A673 (cell line): ENCODE data around the gene TNKS2. TPM values are rescaled to one million over a fixed set of nuclear protein-coding genes. Genes with fewer than 3 reads are reported as not detected.

Source experiments
- BruUV-seq: library from RNA; stranded (reverse); fragments of 400-500 nt; replicated peaks from 2 replicates; lab custom pipeline; 2021; lab: Mats Ljungman, UMichigan
- CTCF ChIA-PET: fragments of 300-600 bp; sonication (Branson Sonifier 250); formaldehyde crosslinking; loops from one replicate; lab custom pipeline; 2022; ENCODE audit warnings: antibody characterized with exemption; lab: Charles Lee
- POLR2A ChIA-PET: fragments of 300-600 bp; sonication (Branson Sonifier 250); formaldehyde crosslinking; loops from one replicate; lab custom pipeline; 2022; ENCODE audit warnings: antibody characterized with exemption; ENCODE audit not compliant: low non-redundant PET; lab: Charles Lee
- DNase-seq: peaks from one replicate; pipeline ENCODE4 v3.0.0-alpha.2; 2015; ENCODE audit warnings: low spot score
- H3K27ac ChIP-seq: fragments of 200-600 bp; sonication (generic); 2 replicates; pipeline ENCODE4 v1.5.1; 2016; ENCODE audit warnings: mixed run types, low read depth, mild to moderate bottlenecking, mixed read lengths, antibody characterized with exemption, low read length; ENCODE audit not compliant: poor library complexity, severe bottlenecking
- H3K27me3 ChIP-seq: fragments of 200-600 bp; sonication (generic); replicated peaks from 2 replicates; pipeline ENCODE4 v1.6.1; 2017; ENCODE audit warnings: mixed run types, low read depth, mild to moderate bottlenecking, mixed read lengths, antibody characterized with exemption, low read length; ENCODE audit not compliant: insufficient read depth, poor library complexity
- H3K36me3 ChIP-seq: fragments of 200-600 bp; sonication (generic); 2 replicates; pipeline ENCODE4 v1.6.1; 2016; ENCODE audit warnings: mixed run types, mild to moderate bottlenecking, mixed read lengths, antibody characterized with exemption, low read length; ENCODE audit not compliant: insufficient read depth, poor library complexity, severe bottlenecking
- H3K4me1 ChIP-seq: fragments of 200-600 bp; sonication (generic); 2 replicates; pipeline ENCODE4 v1.6.1; 2017; ENCODE audit warnings: mixed run types, mild to moderate bottlenecking, mixed read lengths, antibody characterized with exemption, low read length; ENCODE audit not compliant: insufficient read depth, poor library complexity, severe bottlenecking
- H3K4me3 ChIP-seq: fragments of 200-600 bp; sonication (generic); 2 replicates; pipeline ENCODE4 v1.5.1; 2016; ENCODE audit warnings: low read depth, mixed run types, mild to moderate bottlenecking, mixed read lengths, low read length; ENCODE audit not compliant: poor library complexity, severe bottlenecking
- H3K9me3 ChIP-seq: fragments of 200-600 bp; sonication (generic); 2 replicates; pipeline ENCODE4 v1.6.1; 2016; ENCODE audit warnings: mixed run types, low read depth, mild to moderate bottlenecking, mixed read lengths, antibody characterized with exemption, low read length; ENCODE audit not compliant: poor library complexity, severe bottlenecking
- CTCF ChIP-seq: fragments of 300-800, 200-600 bp; sonication (generic); conservative IDR thresholded peaks from 2 replicates; pipeline ENCODE4 v1.5.1; 2017; ENCODE audit warnings: low read depth, mild to moderate bottlenecking, antibody characterized with exemption, low read length, moderate library complexity, mixed read lengths
- EZH2 ChIP-seq: fragments of 200-600 bp; sonication (generic); IDR thresholded peaks from 2 replicates; pipeline ENCODE4 v1.6.1; 2017; ENCODE audit warnings: borderline replicate concordance, low read depth, mild to moderate bottlenecking, mixed read lengths, antibody characterized with exemption, low read length; ENCODE audit not compliant: poor library complexity, severe bottlenecking
- intact Hi-C: fragments of 100-400 bp; cut with micrococcal nuclease; formaldehyde crosslinking; loops from one replicate; pipeline ENCODE4 v1.10.0; 2022; ENCODE audit not compliant: unreplicated experiment
- total RNA-seq: library from RNA; stranded (reverse); gene quantifications from 2 replicates; pipeline ENCODE4 v1.2.3, GENCODE V29; 2021

TNKS2 gene
- total RNA-seq, 1 experiment from 2014 or later = 39.4 TPM

- ChIA-PET POLR2A (no interaction called here), CTCF (interaction anchor here (0.6 kb wide), 1 partner anchor 815 kb away, joined by 3 read pairs; no protein-coding TSS in a partner anchor)
- Histone ChIP-seq H3K27me3 (no peaks in the 10 kb centered on the region), H3K36me3 (peaks cover 37% of the 10 kb centered on the region), H3K4me1 (no peaks in the 10 kb centered on the region), H3K4me3 (no peak overlapping the region), H3K9me3 (no peaks in the 10 kb centered on the region), H3K27ac (no peak overlapping the region)
- TF ChIP-seq CTCF (no peak), EZH2 (no peak)
- intact Hi-C loops = no loop called here
- no TSS peak for BruUV-seq
- no peak for DNase-seq
Observed at GRCh38 chr10:91864099-91864498, 65.9 kb downstream of the TNKS2 start.

- Histone ChIP-seq H3K27me3 (peaks cover 2% of the 10 kb centered on the region), H3K36me3 (peaks cover 34% of the 10 kb centered on the region), H3K4me1 (no peaks in the 10 kb centered on the region), H3K27ac (no peak overlapping the region), H3K9me3 (no peaks in the 10 kb centered on the region), H3K4me3 (no peak overlapping the region)
- intact Hi-C loops = no loop called here
- ChIA-PET POLR2A (no interaction called here), CTCF (interaction anchor here (0.6 kb wide), 1 partner anchor 815 kb away, joined by 3 read pairs; no protein-coding TSS in a partner anchor)
- no TSS peak for BruUV-seq
- DNase-seq = no peak
- TF ChIP-seq EZH2 (no peak), CTCF (no peak)
Observed at GRCh38 chr10:91864744-91865143, 66.5 kb downstream of the TNKS2 start.

GRCh38 chr10:91865562-91866081, 67.4 kb downstream of the TNKS2 start:
- Histone ChIP-seq H3K36me3 (peaks cover 25% of the 10 kb centered on the region), H3K27me3 (peaks cover 5% of the 10 kb centered on the region), H3K4me1 (no peaks in the 10 kb centered on the region), H3K4me3 (no peak overlapping the region), H3K27ac (no peak overlapping the region), H3K9me3 (no peaks in the 10 kb centered on the region)
- ChIA-PET POLR2A (no interaction called here), CTCF (no interaction called here)
- intact Hi-C loops = no loop called here
- no TSS peak for BruUV-seq
- TF ChIP-seq EZH2 = no peak
- no peak for TF ChIP-seq CTCF
- DNase-seq = no peak
